Measurements from ENCODE around the gene SLC24A4.

SLC24A4 gene

DNA sequence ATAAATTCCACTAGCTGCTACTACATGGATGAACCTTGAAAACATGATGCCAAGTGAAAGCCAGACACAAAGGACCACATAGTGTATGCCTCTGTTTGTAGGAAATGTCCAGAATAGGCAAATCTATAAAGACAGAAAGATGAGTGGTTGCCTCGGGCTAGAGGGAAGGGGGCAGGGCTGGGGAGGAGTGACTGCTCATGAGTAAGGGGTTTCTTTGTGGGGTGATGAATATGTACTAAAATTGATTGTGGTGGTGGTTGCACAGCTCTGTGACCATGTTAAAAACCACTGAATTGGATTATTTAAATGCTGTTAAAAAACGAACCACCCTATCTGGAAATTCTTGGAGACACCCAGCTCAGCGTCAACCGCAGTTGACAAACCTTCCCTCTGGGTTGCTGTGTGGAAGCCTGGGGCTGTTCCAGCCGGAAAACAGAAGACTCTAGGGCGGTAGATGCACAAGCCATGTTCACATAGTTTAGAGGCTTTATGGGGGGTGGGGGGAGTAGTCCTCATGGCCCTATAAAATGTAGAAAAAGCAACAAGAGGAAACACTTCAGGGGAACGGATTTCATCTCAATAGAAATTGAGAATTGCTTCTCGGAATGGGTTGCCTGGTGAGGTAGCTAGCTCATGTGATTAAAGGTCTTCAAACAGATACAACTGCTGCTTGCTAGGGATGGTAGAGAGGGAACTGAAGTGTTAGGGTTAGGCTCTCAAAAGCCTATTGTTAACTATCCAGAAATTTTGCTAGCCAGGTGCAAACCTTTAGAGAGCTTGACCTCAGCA is 220.0 kb downstream of the SLC24A4 start:
- DNase-seq (ENCODE audit: low read depth, low spot score), result no peak

GRCh38 chr14:92544051-92544720 is 221.2 kb downstream of the SLC24A4 start:
- DNase-seq (ENCODE audit: low read depth, low spot score), result no peak
- H3K4me3 ChIP-seq (ENCODE audit: low read length), result no peak overlapping the region

More for the DNA sequence above, 220.0 kb downstream of the SLC24A4 start:
- no peak overlapping the region for H3K4me3 ChIP-seq (ENCODE audit: low read length)

DNA sequence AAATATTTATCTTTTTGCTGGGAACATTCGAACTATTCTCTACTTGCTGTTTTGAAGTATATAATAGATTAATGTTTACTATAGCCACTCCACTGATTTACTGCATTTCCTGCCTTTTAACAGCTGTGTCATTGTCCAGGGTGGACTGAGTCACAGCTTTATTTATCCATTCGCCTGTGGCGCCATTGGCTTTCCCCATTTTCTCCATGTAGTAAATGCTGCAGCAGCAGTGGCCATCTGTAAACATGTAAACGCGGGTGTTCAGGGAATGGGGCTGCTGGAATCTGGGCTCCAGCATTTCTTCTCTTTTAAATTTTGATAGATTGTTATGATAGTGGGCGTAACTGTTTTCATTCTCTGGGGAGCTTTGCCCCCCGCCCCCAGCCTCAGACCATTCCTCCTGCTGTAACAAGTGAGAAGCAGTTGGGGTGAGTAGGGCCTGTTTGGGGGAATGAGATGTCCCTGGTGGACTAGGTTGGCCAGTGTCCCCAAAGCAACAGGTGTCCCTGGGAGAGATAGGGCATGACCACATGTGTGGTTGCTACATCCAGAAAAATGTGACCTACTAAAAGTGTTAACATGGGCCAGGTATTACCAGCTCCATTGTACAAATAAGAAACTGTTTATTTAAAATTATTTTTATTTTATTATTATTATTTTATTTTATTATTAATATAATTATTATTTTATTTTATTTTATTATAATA is 223.5 kb downstream of the SLC24A4 start:
- no peak overlapping the region for H3K4me3 ChIP-seq (ENCODE audit: low read length)
- DNase-seq (ENCODE audit: low read depth, low spot score), result no peak

DNA sequence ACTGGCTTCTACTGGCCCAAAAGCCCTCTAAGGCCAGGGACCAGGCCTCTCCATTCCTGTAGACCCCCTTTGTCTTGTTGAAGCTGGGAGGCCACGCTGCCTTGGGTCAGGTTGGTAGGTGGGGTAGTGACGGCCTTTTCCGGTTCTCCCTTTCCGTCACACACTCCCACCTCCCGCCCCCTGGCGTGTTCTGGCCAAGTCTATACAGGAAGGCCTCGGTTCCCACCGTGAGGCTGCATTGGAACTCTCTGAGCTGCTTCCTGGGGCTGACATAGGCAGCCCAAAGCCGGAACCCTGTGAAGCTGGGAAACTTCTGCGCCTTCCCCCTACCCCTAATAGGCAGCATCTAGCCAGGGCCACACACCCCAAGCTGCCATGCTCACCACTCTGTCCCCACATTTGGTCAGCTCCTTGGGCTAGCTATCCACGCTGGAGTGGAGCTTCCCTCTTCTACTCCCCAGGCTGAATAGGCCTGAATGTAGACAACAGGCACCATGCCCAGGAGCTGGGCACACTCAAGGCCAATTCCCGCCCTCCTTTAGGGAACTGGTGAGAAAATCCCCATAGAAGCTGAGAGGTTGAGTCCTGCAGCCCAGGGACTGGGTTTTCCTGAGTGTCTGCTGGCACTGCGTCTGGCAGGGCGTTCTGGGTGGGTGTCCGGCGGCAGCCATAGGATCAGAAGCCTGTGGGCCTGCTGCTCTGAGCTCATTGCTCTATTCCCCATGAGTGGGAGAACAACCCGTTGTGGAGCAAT is 226.3 kb downstream of the SLC24A4 start:
- no peak for DNase-seq (ENCODE audit: low read depth, low spot score)
- no peak overlapping the region for H3K4me3 ChIP-seq (ENCODE audit: low read length)

DNA sequence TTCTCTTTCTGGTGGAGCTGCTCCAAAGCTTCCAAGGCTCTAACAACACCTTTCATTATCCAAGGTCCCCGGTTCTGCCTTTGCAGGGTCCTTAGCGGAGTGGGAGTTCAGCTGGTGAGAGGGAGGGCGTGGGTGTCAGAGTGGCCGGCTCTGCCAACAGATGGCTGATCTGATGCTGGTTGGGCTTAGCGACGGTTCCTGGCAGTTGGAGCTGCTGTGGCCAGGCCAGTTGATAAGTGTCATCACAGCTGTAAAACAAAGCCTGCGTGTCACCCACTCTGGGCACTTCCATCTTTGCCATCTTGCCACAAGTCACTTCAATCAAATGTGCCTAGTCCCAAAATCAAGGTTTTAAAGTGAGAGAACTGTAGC is 226.9 kb downstream of the SLC24A4 start:
- H3K4me3 ChIP-seq (ENCODE audit: low read length), result no peak overlapping the region
- peak; percentile 58 for DNase-seq (ENCODE audit: low read depth, low spot score)

Measured in Jurkat, Clone E6-1 (cell line).